Posterior vena cava (tissue), 2 donors: ENCODE data around the gene NYNRIN. TPM values are rescaled to one million over a fixed set of nuclear protein-coding genes. Genes with fewer than 3 reads are reported as not detected.
A peak's percentile ranks its signal among the peaks of the same experiment; 100 is the strongest.
"Not testable (repeated sequence)": the region's sequence is repeated elsewhere in the genome, so short reads cannot be mapped to it uniquely, and the experiment has no call there.

Experiments used
- DNase-seq: peaks from one replicate; pipeline ENCODE4 v3.0.0-alpha.2; 2020; ENCODE audit warnings: low spot score
- intact Hi-C, 2 donors: fragments of 100-400 bp; cut with DNase I; formaldehyde crosslinking; loops; one replicate each; pipeline versions ENCODE4 v1.14.1 to v1.14.2; 2022 to 2023
- total RNA-seq, 2 donors: library from RNA; stranded (reverse); fragmentation: NEBNext Ultra II Directional; extraction: Animal tissue kit (Norgen Biotek cat#: 25700); gene quantifications; one replicate each; pipeline ENCODE4 v1.2.1, GENCODE V29; 2021
- donor health status: DM: yes; HTN: yes; CAD: no.
- donor health status: DM: yes; HTN: yes; CAD: no.

The NYNRIN gene
- total RNA-seq, 2 donors from 2014 or later: 13.1 to 15.1 TPM

- intact Hi-C loops: loop anchor here in 1 of 2 donors (5.0 kb wide), 1 partner anchor 69 kb away; no protein-coding TSS in a partner anchor
Measured at GRCh38 chr14:24368562-24369252, 30.1 kb upstream of the NYNRIN start.

DNA sequence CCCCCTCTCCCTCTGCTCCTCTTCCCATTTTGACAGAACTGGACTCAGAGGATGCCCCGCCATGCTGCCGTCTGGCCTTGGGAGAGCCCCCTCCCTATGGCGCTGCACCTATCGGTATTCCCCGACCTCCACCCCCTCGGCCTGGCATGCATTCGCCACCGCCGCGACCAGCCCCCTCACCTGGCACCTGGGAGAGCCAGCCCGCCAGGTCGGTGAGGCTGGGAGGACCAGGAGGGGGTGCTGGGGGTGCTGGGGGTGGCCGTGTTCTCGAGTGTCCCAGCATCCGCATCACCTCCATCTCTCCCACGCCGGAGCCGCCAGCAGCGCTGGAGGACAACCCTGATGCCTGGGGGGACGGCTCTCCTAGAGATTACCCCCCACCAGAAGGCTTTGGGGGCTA lies 29.3 kb upstream of the NYNRIN start:
- intact Hi-C loops: loop anchor here in 1 of 2 donors (5.0 kb wide), 1 partner anchor 68 kb away; no protein-coding TSS in a partner anchor
- DNase-seq: no peak

More at GRCh38 chr14:24368562-24369252, 30.1 kb upstream of the NYNRIN start:
- DNase-seq: peak; percentile 87

- intact Hi-C loops: loop anchor here in 1 of 2 donors (5.0 kb wide), 1 partner anchor 67 kb away; no protein-coding TSS in a partner anchor
- DNase-seq: no peak
Measured at GRCh38 chr14:24369907-24370687, 28.7 kb upstream of the NYNRIN start.

- DNase-seq: no peak
- intact Hi-C loops: no loop called here
Measured at GRCh38 chr14:24370748-24371147, 28.1 kb upstream of the NYNRIN start.

- DNase-seq, intact Hi-C loops: not testable (repeated sequence)
Measured at GRCh38 chr14:24371605-24372004, 27.2 kb upstream of the NYNRIN start.

DNA sequence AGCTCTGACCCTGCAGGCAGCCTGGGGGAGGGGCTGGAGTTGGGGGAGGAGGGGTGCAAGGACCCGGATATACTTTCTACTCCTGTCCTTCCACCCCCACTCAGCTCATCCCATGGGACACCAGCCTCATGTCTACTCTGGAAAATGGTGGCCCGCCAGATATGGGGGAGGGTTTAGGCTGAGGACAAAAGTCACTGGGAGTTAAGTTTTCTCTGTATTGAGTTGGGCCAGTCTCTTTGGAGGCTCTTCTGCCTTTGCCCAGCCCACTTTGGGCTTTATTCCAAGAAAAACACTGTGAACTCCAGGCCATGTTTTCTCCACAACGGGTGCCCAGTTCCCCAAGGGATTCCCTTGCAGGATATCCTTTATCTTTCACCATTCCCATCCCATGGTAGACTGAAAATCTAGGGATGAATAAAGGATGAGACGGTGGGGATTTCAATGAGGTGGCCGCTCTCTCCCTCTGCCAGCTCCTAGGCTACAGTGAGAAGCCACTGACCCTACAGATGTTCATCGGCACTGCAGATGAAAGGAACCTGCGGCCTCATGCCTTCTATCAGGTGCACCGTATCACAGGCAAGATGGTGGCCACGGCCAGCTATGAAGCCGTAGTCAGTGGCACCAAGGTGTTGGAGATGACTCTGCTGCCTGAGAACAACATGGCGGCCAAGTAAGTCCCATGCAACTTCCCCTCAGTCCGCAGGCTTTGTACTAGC lies 25.9 kb upstream of the NYNRIN start:
- intact Hi-C loops: no loop called here
- no peak for DNase-seq

GRCh38 chr14:24376448-24377070 lies 22.2 kb upstream of the NYNRIN start:
- no peak for DNase-seq
- intact Hi-C loops: no loop called here

DNA sequence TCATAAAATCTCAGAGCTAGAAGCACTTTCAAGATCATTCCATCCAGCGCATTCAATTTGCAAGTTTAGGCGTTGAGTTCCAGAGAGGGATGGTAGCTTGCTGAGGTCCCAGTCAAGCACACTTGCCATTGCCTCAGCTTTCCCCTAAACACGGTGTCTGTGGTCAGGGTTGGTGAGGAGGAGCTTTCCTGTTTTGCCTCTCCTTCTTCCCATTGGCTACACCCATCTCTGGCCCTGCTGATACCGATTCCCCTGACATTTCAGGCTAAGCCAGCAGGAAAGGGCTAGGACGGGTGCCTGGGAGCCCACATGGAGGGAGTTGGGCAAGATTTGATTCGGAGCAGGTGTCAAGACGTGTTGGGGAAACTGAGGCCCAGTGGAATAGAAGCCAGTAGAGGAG lies 21.7 kb upstream of the NYNRIN start:
- intact Hi-C loops: no loop called here
- DNase-seq: no peak

GRCh38 chr14:24377657-24378056 lies 21.1 kb upstream of the NYNRIN start:
- no peak for DNase-seq
- intact Hi-C loops: no loop called here

DNA sequence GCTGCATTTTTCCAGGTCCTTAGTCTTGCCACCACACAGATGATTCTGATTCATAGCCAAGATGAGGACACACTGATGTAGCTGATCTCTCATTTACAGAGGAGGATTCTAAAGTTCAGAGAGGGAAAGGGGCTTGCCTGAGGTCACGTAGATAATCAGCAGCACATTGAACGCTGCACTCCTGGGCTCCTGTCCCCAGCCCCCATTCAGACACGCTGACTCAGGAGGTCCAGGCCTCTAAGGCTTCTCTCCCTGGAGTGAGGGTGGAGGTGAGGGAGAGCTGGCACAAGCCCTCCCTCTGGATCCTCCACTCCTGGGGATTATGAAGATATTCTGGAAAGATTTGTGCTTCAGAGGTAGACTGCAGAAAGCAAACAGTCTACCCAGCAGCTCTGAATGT lies 20.5 kb upstream of the NYNRIN start:
- no peak for DNase-seq
- intact Hi-C loops: no loop called here

GRCh38 chr14:24378981-24379906 lies 19.6 kb upstream of the NYNRIN start:
- intact Hi-C loops: no loop called here

GRCh38 chr14:24379907-24380730 lies 18.7 kb upstream of the NYNRIN start:
- no peak for DNase-seq
- intact Hi-C loops: no loop called here

More at GRCh38 chr14:24378981-24379906, 19.6 kb upstream of the NYNRIN start:
- no peak for DNase-seq

- no peak for DNase-seq
- intact Hi-C loops: no loop called here
Measured at GRCh38 chr14:24381363-24382063, 17.3 kb upstream of the NYNRIN start.

GRCh38 chr14:24382064-24382371 lies 16.8 kb upstream of the NYNRIN start:
- no peak for DNase-seq

GRCh38 chr14:24384169-24384568 lies 14.6 kb upstream of the NYNRIN start:
- DNase-seq: no peak
- intact Hi-C loops: no loop called here

More at GRCh38 chr14:24382064-24382371, 16.8 kb upstream of the NYNRIN start:
- intact Hi-C loops: no loop called here

DNA sequence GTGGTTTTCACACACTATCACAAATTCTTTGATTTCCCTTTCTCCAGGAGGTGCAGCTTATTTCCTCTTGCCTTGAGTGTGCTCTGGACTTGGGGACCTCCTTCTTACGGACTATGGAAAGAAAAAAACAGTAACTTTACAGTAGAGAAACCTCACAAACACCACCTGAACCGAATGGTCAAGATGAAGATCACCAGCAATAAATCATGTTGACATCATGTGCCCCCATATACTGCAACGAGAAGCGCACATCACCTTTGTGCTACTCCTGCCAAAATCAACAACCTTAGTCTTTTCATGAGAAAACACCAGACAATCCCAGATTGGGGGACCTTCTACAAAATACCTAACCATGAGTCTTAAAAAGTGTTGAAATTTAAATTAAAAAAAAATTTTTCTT lies 13.3 kb upstream of the NYNRIN start:
- DNase-seq: no peak
- intact Hi-C loops: no loop called here

DNA sequence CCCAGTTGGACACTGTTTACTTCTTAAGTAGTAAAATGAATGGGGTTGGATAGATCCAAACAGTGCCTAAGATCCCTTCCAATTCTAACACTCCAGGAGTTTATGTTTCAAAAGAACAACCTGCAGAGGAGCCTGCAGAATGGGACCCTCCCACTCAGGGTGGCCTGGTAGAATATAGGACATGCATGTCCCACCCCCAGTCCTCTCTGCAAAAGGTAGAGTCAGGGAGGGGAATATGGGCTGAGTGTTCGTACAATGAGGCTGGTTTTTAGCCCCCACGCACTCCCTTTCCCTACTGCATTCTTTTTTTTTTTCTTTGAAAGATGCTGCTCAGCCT lies 11.8 kb upstream of the NYNRIN start:
- intact Hi-C loops: no loop called here
- no peak for DNase-seq
